Esophagus muscularis mucosa (tissue), 4 donors: ENCODE results near the gene AKAP6. TPM values are rescaled to one million over a fixed set of nuclear protein-coding genes. Genes with fewer than 3 reads are reported as not detected.

Experiments
- DNase-seq: peaks from one replicate; pipeline ENCODE4 v3.0.0-alpha.2; 2017; ENCODE audit errors: extremely low spot score
- H3K27ac ChIP-seq, 4 donors: fragments of 200-600 bp; sonication (generic); replicated peaks in 1 of 4; 1 replicate in 3 of 4; 2 replicates in 1 of 4; pipeline ENCODE4 v1.5.1; 2016 to 2019; ENCODE audit warnings: mild to moderate bottlenecking in 1 of 4
- H3K27me3 ChIP-seq, 4 donors: fragments of 200-600 bp; sonication (generic); one replicate each; pipeline versions ENCODE4 v1.5.1 to v1.6.0; 2016 to 2019
- H3K36me3 ChIP-seq, 4 donors: fragments of 200-600 bp; sonication (generic); one replicate each; pipeline ENCODE4 v1.5.1; 2016 to 2019
- H3K4me1 ChIP-seq, 4 donors: fragments of 200-600 bp; sonication (generic); one replicate each; pipeline ENCODE4 v1.5.1; 2016 to 2019
- H3K4me3 ChIP-seq, 4 donors: fragments of 200-600 bp; sonication (generic); 1 replicate in 2 of 4; 2 replicates in 2 of 4; pipeline ENCODE4 v1.5.1; 2016 to 2019; ENCODE audit warnings: mild to moderate bottlenecking in 4 of 4, moderate library complexity in 1 of 4
- H3K9me3 ChIP-seq, 4 donors: fragments of 200-600 bp; sonication (generic); 1 replicate in 3 of 4; 2 replicates in 1 of 4; pipeline ENCODE4 v1.5.1; 2016 to 2019
- EP300 ChIP-seq: sonication (generic); formaldehyde crosslinking; IDR thresholded peaks from one replicate; pipeline ENCODE4 v1.6.1; 2017; ENCODE audit warnings: antibody characterized with exemption
- POLR2A ChIP-seq: fragments of 450-650 bp; IDR thresholded peaks from one replicate; pipeline ENCODE4 v1.6.1; 2017; ENCODE audit warnings: antibody characterized with exemption, moderate library complexity, mild to moderate bottlenecking, low read depth
- POLR2AphosphoS5 ChIP-seq, 2 donors: sonication (generic); formaldehyde crosslinking; IDR thresholded peaks; one replicate each; pipeline ENCODE4 v1.6.1; 2017; ENCODE audit warnings: antibody characterized with exemption in 2 of 2
- WGBS: methylation state at CpG from one replicate; pipeline ENCODE4 v1.1.5; 2018; 5-methylcytosine and 5-hydroxymethylcytosine counted together
- intact Hi-C: fragments of 100-400 bp; cut with DNase I; formaldehyde crosslinking; loops from one replicate; pipeline ENCODE4 v1.15.1; 2023
- total RNA-seq, 4 donors: library from RNA; depleted of rRNA; stranded (reverse); fragments of >200 nt; gene quantifications; one replicate each; pipeline versions ENCODE4 v1.1.0 to v1.2.1, GENCODE V29; 2016
- TF ChIP-seq, protein P1 (sequence below), 3 experiments: fragments of 200-600 bp in 2 of 3; fragments of 450-650 bp in 1 of 3; sonication (generic) in 2 of 3; IDR thresholded peaks; one replicate each; pipeline ENCODE4 v1.5.1; 2017 to 2019; ENCODE audit warnings: antibody characterized with exemption in 3 of 3, mild to moderate bottlenecking in 2 of 3, moderate library complexity in 1 of 3

Gene AKAP6
- total RNA-seq, 4 donors from 2014 or later, result 21.3 to 38.6 (median 31.5) TPM

DNA sequence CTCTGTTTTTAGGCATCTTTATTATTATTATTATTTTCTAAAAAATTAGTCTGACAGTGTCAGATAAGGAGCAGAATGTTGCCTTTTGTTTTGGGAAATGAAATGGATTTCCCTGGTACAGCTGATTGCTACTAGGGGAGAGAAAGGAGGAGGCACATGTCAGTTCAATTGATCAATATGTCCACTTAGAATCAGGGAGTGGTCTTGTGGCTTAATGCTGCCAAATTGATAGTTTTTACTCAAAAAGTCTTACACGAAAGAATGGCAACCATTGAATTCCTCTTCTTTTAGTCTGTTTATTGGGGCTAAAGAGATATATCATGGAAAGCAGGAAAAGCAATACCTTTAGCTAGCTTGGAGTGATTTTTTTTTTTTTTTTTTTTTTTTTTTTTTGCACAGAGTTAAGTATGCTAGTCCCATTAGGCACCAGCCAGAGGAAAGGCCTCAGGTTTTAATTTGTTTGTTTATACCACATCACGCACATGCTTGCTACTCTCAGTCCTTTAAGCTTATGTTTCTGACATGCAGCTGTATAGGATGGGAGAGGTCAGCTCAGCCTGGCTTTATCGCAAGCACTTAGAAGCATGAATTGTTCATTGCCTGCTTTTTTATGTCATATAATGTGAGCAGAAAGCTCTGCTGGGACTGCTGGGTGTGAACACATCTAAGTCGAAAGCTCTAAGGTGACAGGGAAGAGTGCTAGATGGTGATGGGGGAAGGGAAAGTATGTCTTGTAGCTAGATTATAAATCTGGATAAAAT lies 1.4 kb downstream of the AKAP6 start:
- Histone ChIP-seq H3K27me3 (no peaks in the 10 kb centered on the region), H3K36me3 (no peaks in the 10 kb centered on the region), H3K4me3 (no peak overlapping the region), H3K27ac (no peak overlapping the region), H3K4me1 (peaks cover 0 to 8% (median 6%) of the 10 kb centered on the region in 4 donors), H3K9me3 (no peaks in the 10 kb centered on the region)
- WGBS, result 67% methylated on average over 4 of the region's 4 CpGs
- intact Hi-C loops, result no loop called here
- DNase-seq, result no peak
- TF ChIP-seq POLR2AphosphoS5 (IDR thresholded peaks at IDR 0.05), result no peak
- TF ChIP-seq POLR2A, result no peak
- TF ChIP-seq EP300, result no peak
- TF ChIP-seq, protein P1, sequence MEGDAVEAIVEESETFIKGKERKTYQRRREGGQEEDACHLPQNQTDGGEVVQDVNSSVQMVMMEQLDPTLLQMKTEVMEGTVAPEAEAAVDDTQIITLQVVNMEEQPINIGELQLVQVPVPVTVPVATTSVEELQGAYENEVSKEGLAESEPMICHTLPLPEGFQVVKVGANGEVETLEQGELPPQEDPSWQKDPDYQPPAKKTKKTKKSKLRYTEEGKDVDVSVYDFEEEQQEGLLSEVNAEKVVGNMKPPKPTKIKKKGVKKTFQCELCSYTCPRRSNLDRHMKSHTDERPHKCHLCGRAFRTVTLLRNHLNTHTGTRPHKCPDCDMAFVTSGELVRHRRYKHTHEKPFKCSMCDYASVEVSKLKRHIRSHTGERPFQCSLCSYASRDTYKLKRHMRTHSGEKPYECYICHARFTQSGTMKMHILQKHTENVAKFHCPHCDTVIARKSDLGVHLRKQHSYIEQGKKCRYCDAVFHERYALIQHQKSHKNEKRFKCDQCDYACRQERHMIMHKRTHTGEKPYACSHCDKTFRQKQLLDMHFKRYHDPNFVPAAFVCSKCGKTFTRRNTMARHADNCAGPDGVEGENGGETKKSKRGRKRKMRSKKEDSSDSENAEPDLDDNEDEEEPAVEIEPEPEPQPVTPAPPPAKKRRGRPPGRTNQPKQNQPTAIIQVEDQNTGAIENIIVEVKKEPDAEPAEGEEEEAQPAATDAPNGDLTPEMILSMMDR (IDR thresholded peaks at IDR 0.05), result no peak

- intact Hi-C loops, result no loop called here
- no peaks in the 10 kb centered on the region for H3K36me3 ChIP-seq
- no peak overlapping the region for H3K27ac ChIP-seq
- no peaks in the 10 kb centered on the region for H3K9me3 ChIP-seq
- WGBS, result 82% methylated on average over 5 of the region's 5 CpGs
- no peak overlapping the region for H3K4me3 ChIP-seq
- peaks cover 0 to 8% (median 6%) of the 10 kb centered on the region in 4 donors for H3K4me1 ChIP-seq
- no peaks in the 10 kb centered on the region for H3K27me3 ChIP-seq
- DNase-seq, result no peak
- TF ChIP-seq POLR2A, result no peak
- TF ChIP-seq POLR2AphosphoS5 (IDR thresholded peaks at IDR 0.05), result no peak
- TF ChIP-seq EP300, result no peak
- TF ChIP-seq, protein P1 (IDR thresholded peaks at IDR 0.05), result no peak
These were observed 2.1 kb downstream of the AKAP6 start for GRCh38 chr14:32331206-32331605.

DNA sequence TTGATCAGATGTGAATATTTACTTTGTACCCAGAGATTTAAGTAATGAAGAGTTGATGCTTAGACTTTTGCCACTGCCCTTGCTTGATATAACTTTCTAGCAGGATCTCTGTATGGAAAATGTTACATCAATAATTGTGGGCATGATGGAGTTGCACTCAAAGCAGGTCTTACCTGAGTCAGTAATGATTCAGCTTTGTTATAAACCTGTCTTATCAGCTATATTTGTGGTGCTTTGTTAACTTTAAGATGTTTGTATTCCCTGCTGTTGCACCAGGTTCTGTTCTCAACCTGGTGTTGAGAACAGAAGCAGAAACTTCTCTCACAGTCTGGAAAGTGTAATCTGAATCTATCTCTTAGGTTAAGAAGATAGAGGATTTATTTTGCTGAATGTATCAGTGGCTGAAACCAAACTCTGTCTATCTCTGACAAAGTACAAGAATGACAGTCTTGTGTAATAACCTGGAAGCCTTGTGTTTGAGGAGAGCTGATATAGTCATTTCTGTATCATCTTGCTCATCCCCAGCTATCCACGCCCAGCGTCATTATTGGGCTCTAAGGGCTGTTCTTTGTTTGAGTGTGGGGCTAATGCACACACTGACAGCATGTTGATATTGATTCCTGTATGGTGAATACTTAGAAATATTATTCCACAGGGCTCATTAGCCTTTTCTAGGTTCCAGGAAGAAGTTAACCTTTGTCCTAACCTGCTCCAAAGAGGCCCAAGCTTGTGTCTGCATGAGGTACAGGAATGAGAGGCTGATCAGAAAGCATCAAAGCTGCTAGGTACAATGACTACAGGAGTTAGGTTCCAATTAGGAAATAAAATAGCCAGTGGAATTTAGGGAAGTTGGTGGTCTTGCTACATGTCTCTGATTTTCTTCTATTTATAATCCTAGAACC lies 3.6 kb downstream of the AKAP6 start:
- Histone ChIP-seq H3K9me3 (no peaks in the 10 kb centered on the region), H3K4me3 (no peak overlapping the region), H3K4me1 (peaks cover 0 to 8% (median 6%) of the 10 kb centered on the region in 4 donors), H3K27me3 (no peaks in the 10 kb centered on the region), H3K27ac (no peak overlapping the region), H3K36me3 (no peaks in the 10 kb centered on the region)
- TF ChIP-seq, protein P1 (IDR thresholded peaks at IDR 0.05), result no peak
- TF ChIP-seq POLR2A (no peak), POLR2AphosphoS5 (IDR thresholded peaks at IDR 0.05) (no peak), EP300 (no peak)
- intact Hi-C loops, result no loop called here
- no peak for DNase-seq
- 95% methylated on average over 2 of the region's 2 CpGs for WGBS

DNA sequence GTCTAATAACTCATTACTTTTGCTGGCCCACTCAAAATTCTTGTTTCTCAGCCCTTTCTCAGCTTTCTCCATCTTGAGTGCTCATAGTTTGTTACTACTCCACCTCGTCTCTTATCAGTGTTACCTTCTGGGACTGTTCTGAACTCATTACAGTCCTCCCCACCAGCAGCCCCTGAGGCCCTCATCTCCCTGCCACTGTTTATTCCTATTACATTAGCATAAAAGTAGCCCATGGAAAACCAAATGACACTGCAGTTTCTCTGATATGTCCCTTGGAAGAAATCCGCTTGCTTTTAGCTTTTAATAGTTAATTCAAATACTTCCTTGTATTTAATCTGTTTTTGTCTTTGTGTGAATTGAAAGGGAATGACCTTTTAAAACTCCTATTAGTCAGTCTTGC lies 7.6 kb downstream of the AKAP6 start:
- no peaks in the 10 kb centered on the region for H3K27me3 ChIP-seq
- H3K4me3 ChIP-seq, result no peak overlapping the region
- intact Hi-C loops, result no loop called here
- no peak overlapping the region for H3K27ac ChIP-seq
- H3K9me3 ChIP-seq, result no peaks in the 10 kb centered on the region
- H3K4me1 ChIP-seq, result peaks cover 0 to 6% (median 0%) of the 10 kb centered on the region in 4 donors
- no peak for DNase-seq
- no peaks in the 10 kb centered on the region for H3K36me3 ChIP-seq
- WGBS, result 91% methylated on average over 2 of the region's 2 CpGs
- TF ChIP-seq POLR2A (no peak), POLR2AphosphoS5 (IDR thresholded peaks at IDR 0.05) (no peak), EP300 (no peak)
- TF ChIP-seq, protein P1 (IDR thresholded peaks at IDR 0.05), result no peak
